ENCODE results near the gene FEZF1. TPM values are rescaled to one million over a fixed set of nuclear protein-coding genes. Genes with fewer than 3 reads are reported as not detected.

The FEZF1 gene
- total and polyA plus RNA-seq, 10 of the 15 experiments (the other 5 are each of a cell fraction or from before 2014, with no cell fraction given): not detected

DNA sequence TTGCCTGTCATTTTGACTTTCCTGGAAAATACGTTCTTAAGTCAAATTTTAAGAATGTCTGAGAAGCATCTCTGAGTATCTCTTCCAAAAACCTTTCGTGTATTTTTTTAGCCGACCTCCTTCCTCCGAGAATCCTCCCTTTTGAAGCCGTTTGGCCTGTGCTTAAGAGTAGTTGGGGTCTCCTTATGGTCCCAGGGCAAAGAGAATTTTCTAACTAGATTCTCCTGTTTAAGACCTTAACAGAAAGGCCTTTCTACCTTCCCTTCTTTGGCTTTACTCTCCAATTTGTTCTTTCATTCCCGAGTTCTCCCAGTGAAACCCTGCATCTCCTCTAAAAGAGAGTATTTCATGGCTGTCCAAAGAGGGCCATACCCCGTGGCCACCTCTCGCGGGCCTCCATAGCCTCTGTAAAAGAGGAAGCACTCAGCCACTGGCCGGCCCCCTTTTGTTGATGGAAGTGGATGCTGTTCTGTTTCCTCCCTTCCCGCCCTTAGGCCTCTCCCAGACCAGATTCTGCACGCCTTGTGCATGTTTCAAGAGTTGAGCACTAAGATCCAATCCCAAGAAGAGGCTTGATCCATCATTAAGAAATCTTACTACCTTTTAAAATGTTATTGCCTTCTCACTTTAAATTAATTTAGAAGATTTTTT is 6.6 kb upstream of the FEZF1 start (continued):
- TF ChIP-seq, protein P1, sequence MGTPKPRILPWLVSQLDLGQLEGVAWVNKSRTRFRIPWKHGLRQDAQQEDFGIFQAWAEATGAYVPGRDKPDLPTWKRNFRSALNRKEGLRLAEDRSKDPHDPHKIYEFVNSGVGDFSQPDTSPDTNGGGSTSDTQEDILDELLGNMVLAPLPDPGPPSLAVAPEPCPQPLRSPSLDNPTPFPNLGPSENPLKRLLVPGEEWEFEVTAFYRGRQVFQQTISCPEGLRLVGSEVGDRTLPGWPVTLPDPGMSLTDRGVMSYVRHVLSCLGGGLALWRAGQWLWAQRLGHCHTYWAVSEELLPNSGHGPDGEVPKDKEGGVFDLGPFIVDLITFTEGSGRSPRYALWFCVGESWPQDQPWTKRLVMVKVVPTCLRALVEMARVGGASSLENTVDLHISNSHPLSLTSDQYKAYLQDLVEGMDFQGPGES (IDR thresholded peaks at IDR 0.05): no peak
- no peak for TF ChIP-seq HDAC6 (IDR thresholded peaks at IDR 0.05; ENCODE audit: unreplicated experiment)

DNA sequence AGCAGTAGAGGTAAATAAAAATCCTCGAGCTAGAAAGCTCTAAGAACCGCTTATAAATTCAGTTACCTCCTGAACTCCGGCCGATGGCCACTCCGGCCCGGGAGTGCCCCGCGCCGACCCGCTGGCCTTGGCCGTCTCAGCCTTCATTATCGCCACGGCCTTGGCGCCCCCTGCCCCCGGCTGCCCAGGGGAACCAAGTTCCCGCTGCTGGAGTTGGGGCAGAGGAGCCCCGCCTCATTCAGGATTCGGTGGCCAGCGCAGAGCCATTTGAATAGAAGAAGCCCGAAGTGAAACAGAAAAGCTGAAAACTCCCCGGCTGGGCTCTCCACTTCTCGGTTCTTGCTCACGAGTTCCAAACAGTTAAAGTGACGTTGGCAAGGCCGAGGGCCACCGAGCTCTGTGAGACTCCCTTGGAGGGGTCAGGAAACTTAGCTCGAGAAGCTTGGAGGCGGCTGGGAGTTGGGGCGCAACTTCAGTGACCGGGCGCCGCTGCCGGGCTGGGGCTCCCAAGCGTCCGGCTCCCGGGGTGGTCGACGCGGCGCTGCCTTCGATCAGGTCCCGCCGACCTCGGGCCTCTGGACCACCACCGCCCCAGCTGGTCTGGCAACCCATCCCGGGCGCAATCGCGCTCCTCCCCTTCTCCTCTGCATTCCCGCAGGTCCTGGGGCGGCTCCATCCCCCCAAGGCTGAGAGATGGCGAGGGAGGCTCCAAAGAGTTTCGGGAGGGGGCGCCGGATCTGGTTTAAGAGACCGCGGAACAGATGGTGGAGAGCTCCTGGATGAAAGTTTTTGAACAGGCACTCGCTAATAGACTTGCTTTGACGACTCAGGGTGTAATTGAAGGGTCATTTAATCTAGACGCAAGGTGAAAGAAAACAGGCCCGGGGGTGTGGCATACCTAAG is 5.8 kb upstream of the FEZF1 start:
- Histone ChIP-seq H3K4me2 (ENCODE audit: control insufficient read depth, insufficient read depth) (0 out of 2 replicates have a peak overlapping the region, but pooled peaks have one; percentile 4), H3K4me3 (no peak overlapping the region), H3K9ac (ENCODE audit: control insufficient read depth, insufficient read depth, low read length) (no peak overlapping the region), H2AFZ (ENCODE audit: control insufficient read depth, low read depth, low read length) (no peak overlapping the region), H3K36me3 (ENCODE audit: control insufficient read depth in 2 of 2, insufficient read depth in 2 of 2, low read length in 1 of 2) (no peaks in the 10 kb centered on the region), H3K27me3 (replicated peaks in 1 of 2; ENCODE audit: control insufficient read depth in 2 of 2, insufficient read depth in 2 of 2, low read length in 1 of 2) (peaks cover 3 to 17% of the 10 kb centered on the region in 2 experiments), H3K4me1 (ENCODE audit: control insufficient read depth, insufficient read depth, low read length) (no peaks in the 10 kb centered on the region), H3K27ac (ENCODE audit: control insufficient read depth, insufficient read depth) (no peak overlapping the region), H3K9me3 (replicated peaks; ENCODE audit: control insufficient read depth, insufficient read depth, low read length) (no peaks in the 10 kb centered on the region; the same call in 2 of the 3 replicates), H4K20me1 (ENCODE audit: control insufficient read depth, insufficient read depth) (no peaks in the 10 kb centered on the region), H3K79me2 (ENCODE audit: control insufficient read depth, insufficient read depth, low read length) (no peaks in the 10 kb centered on the region)
- ChIA-PET CTCF (no interaction called here), RAD21 (ENCODE audit: unreplicated experiment) (no interaction called here), POLR2A (no interaction called here), SMC1A (ENCODE audit: uncharacterized antibody, unreplicated experiment) (interaction anchor here (0.9 to 1.5 kb wide), 2 partner anchors 11 to 218 kb away, joined by 3 to 4 read pairs; no protein-coding TSS in a partner anchor)
- ATAC-seq (peak; percentile 68), FAIRE-seq (no peak), DNase-seq (ENCODE audit: low read depth, low spot score) (no peak)
- intact Hi-C loops (cut with micrococcal nuclease; ENCODE audit: unreplicated experiment): no loop called here
- TF ChIP-seq RELA (IDR thresholded peaks at IDR 0.05; ENCODE audit: borderline replicate concordance, partially characterized antibody) (no peak), NFYB (IDR thresholded peaks at IDR 0.05; ENCODE audit: insufficient read depth, low read depth, low read length) (no peak), NFYA (IDR thresholded peaks at IDR 0.05; ENCODE audit: borderline replicate concordance, low read depth, low read length) (no peak), JUND (IDR thresholded peaks at IDR 0.05; ENCODE audit: low read depth, low read length) (no peak), SRF (IDR thresholded peaks at IDR 0.05; ENCODE audit: low read depth in 2 of 2, low read length in 2 of 2) (no peak), RB1 (IDR thresholded peaks at IDR 0.05; ENCODE audit: borderline replicate concordance) (no peak)
- TF ChIP-seq, protein P2, sequence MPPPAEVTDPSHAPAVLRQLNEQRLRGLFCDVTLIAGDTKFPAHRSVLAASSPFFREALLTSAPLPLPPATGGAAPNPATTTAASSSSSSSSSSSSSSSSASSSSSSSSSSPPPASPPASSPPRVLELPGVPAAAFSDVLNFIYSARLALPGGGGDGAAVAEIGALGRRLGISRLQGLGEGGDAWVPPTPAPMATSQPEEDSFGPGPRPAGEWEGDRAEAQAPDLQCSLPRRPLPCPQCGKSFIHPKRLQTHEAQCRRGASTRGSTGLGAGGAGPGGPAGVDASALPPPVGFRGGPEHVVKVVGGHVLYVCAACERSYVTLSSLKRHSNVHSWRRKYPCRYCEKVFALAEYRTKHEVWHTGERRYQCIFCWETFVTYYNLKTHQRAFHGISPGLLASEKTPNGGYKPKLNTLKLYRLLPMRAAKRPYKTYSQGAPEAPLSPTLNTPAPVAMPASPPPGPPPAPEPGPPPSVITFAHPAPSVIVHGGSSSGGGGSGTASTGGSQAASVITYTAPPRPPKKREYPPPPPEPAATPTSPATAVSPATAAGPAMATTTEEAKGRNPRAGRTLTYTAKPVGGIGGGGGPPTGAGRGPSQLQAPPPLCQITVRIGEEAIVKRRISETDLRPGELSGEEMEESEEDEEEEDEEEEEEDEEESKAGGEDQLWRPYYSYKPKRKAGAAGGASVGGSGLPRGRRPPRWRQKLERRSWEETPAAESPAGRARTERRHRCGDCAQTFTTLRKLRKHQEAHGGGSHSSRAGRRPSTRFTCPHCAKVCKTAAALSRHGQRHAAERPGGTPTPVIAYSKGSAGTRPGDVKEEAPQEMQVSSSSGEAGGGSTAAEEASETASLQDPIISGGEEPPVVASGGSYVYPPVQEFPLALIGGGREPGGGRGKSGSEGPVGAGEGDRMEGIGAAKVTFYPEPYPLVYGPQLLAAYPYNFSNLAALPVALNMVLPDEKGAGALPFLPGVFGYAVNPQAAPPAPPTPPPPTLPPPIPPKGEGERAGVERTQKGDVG (CRISPR knock-in tag; IDR thresholded peaks at IDR 0.05): no peak
- TF ChIP-seq, protein P3, sequence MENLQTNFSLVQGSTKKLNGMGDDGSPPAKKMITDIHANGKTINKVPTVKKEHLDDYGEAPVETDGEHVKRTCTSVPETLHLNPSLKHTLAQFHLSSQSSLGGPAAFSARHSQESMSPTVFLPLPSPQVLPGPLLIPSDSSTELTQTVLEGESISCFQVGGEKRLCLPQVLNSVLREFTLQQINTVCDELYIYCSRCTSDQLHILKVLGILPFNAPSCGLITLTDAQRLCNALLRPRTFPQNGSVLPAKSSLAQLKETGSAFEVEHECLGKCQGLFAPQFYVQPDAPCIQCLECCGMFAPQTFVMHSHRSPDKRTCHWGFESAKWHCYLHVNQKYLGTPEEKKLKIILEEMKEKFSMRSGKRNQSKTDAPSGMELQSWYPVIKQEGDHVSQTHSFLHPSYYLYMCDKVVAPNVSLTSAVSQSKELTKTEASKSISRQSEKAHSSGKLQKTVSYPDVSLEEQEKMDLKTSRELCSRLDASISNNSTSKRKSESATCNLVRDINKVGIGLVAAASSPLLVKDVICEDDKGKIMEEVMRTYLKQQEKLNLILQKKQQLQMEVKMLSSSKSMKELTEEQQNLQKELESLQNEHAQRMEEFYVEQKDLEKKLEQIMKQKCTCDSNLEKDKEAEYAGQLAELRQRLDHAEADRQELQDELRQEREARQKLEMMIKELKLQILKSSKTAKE (IDR thresholded peaks at IDR 0.05; ENCODE audit: low read depth, poor library complexity, severe bottlenecking): no peak
- TF ChIP-seq, protein P4, sequence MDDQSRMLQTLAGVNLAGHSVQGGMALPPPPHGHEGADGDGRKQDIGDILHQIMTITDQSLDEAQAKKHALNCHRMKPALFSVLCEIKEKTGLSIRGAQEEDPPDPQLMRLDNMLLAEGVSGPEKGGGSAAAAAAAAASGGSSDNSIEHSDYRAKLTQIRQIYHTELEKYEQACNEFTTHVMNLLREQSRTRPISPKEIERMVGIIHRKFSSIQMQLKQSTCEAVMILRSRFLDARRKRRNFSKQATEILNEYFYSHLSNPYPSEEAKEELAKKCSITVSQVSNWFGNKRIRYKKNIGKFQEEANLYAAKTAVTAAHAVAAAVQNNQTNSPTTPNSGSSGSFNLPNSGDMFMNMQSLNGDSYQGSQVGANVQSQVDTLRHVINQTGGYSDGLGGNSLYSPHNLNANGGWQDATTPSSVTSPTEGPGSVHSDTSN (IDR thresholded peaks at IDR 0.05; ENCODE audit: insufficient replicate concordance, low read depth, low read length): no peak
- no TSS peak for BruUV-seq (replicated peaks)
- WGBS (ENCODE audit: insufficient coverage, insufficient replicate concordance, low lambda C conversion rate, missing lambda C conversion rate): 26% methylated on average over 37 of the region's 61 CpGs
- in situ Hi-C loops (cut with MboI): no loop called here

Measured in GM12878 (cell line).